GM18505 (cell line): ENCODE results near the gene IDH2.
"Not testable (repeated sequence)": the region's sequence is repeated elsewhere in the genome, so short reads cannot be mapped to it uniquely, and the experiment has no call there.

ENCODE experiments used
- ATAC-seq: cut with Tn5 transposase; IDR thresholded peaks from one replicate; pipeline ENCODE4 v1.9.1; 2021; ENCODE audit not compliant: unreplicated experiment
- POLR2A ChIP-seq: IDR thresholded peaks from 4 replicates; pipeline ENCODE4 v1.6.1; 2011; ENCODE audit warnings: borderline replicate concordance; ENCODE audit not compliant: insufficient read depth, insufficient read length; ENCODE audit errors: extremely low read depth

IDH2 gene

DNA sequence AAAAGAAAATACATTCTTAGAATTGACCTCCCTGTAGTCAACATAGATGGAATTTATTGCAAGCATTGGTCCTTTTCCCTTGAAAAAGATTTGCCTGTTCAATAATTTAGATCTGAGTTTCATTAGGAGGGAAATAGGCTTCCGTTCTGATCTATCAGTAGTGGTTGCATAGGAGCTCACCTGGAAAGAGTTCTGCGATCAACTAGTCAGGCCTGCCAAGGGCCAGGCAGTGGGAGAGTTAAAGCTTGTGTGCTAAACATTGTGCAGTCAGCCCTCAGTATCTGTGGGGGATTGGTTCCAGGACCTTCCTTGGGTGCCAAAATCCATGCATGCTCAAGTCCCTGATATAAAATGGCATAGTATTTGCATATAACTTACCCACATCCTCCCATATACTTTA, 29.6 kb upstream of the IDH2 start:
- TF ChIP-seq POLR2A, result no peak
- no peak for ATAC-seq

DNA sequence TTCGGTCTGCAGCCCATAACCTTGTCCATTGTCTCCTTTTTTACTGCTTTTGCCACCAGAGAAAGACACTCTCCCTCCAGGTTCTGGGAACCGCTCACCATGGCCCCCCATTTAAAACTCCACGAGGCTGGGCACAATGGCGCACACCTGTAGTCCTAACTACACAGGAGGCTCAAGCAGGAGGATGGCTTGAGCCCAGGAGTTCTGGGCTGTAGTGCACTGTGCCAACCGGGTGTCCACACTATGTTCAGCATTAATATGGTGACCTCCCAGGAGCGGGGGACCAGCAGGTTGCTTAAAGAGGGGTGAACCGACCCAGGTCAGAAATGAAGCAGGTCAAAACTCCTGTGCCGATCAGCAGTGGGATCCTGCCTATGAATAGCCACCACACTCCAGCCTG, 28.0 kb upstream of the IDH2 start:
- no peak for TF ChIP-seq POLR2A
- ATAC-seq, result no peak

DNA sequence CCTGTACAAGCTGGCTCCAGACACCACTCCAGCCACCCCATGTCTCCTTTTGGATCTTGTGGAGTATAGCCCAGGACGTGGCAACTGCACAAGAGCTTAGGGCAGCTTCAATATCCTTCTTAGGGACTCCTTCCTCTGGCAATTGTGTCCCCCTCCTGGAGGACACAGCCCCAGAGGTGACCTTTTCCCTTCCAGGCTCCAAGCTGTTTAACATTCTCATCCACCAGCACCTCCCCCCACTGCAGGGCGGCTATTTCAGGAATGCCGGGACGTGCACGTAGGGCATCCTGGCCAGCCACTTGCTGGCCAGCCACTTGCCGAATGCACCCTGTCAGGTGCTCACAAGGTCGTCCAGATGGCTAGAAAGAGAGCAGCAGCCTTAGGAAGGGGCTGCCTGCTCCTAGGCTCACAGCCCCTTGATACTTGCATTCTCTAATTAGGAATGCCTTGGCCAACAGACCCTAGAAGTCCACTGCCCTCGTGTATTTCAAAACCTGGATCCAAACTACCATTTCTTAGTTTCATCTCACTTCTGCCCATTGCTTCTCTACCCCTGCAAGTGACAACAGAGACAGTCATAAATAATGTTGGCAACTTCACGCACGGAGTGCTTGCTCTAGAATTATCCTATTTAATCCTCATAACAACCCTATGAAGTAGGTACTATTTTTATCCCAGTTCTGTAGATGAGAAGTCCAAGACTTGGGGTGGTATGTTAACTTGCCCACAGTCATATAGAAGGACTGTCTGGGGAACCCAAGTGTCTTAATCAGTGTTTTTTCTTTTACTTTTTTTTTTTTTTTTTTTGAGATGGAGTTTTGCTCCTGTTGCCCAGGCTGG, 24.5 kb upstream of the IDH2 start:
- no peak for ATAC-seq
- no peak for TF ChIP-seq POLR2A

DNA sequence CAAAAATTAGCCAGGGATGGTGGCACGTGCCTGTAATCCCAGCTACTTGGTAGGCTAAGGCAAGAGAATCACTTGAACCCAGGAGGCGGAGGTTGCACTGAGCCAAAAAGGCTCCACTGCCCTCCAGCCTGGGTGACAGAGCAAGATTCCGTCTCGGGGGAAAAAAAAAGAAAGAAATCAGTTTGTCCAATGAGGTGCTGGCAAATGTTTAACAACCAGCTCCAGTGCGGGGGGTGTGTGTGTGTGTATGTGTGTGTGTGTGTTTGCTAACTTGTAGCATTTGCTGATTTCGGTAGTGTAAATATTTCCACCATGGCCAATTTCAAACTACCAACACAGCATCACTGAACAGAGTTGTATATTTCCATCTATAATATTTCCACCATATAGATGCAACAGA, 23.8 kb upstream of the IDH2 start:
- TF ChIP-seq POLR2A, result no peak
- no peak for ATAC-seq

DNA sequence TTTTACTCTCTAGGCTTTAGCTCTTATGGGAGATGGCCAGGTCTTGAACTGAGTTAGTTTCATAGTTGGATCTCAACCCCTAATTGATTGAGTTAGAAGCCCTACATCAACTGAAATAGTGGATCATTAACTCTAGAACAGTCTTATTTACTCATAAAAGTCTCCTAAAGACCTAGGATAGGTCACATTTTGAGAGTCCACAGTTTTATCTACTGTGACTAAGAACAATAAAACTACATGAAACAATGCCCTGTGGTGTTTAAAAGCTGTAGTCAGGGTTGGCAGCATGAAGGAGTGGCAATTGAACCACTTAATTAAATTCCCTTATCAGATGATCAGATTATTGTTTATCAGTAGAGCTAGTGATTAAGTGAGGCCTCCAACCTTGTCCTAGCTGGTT, 22.2 kb upstream of the IDH2 start:
- no peak for TF ChIP-seq POLR2A
- ATAC-seq, result no peak

DNA sequence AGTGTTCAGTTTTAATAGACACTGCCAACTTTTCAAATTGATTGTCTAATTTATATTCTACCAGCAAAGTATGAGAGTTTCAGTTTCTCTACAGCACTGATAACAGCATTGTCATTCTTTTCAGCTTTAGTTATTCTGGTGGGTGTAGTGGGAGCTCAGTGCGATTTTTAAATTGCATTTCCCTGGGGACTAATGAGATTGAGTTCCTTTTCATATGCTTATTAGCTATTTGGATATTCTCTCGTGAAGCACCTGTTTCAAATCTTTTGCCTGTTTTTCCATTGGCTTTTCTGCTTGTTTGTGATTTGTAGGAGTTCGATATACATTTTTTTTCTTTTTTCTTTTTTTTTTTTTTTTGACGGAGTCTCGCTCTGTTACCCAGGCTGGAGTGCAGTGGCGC, 18.8 kb upstream of the IDH2 start:
- TF ChIP-seq POLR2A, result no peak
- ATAC-seq, result no peak

DNA sequence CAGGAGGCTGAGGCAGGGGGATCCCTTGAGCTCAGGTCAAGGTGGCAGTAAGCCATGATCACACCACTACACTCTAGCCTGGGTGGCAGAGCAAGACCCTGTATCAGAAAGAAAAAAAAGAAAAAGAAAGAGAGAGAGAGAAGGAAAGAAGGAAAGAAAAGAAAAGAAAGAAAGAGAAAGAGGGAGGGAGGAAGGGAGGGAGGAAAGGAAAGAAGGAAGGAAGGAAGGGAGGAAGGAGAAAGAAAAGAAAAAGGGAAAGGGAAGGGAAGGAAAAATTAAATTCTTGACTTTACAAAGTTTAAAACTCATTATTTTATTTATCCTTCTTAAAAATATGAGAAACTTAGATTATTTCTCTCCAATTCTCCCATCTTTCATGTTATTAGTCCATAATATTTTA, 17.1 kb upstream of the IDH2 start:
- no peak for TF ChIP-seq POLR2A
- ATAC-seq, result no peak

DNA sequence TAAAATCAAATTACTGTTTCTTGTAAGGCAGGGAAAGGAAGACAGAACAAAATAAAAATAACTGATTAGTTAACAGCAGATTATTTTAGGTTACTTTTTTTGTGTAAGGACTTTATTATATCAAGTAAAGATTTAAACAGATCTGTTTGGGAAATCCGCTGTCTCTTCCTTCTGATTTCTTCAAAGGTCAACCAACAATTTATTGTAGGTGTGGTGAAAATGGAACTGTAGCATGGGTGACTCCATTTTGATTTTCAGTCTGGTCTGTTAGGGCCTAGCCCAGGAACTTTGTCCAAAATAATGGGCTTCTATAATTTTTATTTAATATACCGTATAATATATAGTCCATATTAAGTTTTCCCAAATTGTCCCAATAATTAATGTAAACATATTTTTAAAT, 13.5 kb upstream of the IDH2 start:
- no peak for ATAC-seq
- no peak for TF ChIP-seq POLR2A

DNA sequence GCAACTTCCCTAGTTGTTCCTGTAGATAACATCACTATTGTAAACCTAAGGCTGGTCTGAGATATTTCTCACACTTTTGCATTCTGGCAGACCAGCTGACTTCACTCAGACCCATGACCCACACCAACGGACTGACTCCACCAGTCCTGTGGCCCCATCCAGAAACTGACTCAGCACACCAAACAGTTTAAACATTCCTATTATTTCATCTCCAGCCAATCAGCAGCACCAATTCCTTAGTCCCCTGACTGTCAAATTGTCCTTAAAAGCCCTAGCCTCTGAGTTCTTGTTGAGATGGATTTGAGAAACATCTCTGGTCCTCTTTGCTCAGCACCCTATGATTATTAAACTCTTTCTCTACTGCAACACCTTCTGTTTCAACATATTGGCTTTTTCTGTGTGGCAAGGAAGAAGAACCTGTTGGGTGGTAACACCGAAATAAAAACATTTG, 12.2 kb upstream of the IDH2 start:
- no peak for ATAC-seq
- TF ChIP-seq POLR2A, result no peak

- no peak for TF ChIP-seq POLR2A
- ATAC-seq, result no peak
These were observed 10.9 kb upstream of the IDH2 start for GRCh38 chr15:90113166-90113565.

DNA sequence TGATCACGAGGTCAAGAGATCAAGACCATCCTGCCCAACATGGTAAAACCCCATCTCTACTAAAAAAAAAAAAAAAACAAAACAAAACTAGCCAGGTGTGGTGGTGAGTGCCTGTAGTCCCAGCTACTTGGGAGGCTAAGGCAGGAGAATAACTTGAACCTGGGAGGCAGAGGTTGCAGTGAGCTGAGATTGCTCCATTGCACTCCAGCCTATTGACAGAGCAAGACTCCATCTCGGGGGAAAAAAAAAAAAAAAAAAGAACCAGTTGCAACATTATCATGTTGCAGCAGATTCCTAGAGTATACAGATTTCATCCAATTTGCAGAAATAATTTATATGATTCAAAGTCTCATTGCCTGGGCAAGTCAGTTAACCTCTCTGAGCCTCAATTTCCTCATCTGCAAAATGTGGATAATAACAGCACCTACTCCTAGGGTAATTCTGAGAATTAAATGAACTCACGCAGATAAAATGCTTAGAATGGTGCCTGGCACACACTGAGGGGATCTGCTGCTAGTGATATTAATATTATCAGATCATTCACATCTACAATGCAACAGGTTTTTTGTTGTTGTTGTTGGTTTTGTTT, 7.0 kb upstream of the IDH2 start:
- not testable (repeated sequence) for ATAC-seq

- not testable (repeated sequence) for ATAC-seq
These were observed 5.8 kb upstream of the IDH2 start for GRCh38 chr15:90108038-90108437.

DNA sequence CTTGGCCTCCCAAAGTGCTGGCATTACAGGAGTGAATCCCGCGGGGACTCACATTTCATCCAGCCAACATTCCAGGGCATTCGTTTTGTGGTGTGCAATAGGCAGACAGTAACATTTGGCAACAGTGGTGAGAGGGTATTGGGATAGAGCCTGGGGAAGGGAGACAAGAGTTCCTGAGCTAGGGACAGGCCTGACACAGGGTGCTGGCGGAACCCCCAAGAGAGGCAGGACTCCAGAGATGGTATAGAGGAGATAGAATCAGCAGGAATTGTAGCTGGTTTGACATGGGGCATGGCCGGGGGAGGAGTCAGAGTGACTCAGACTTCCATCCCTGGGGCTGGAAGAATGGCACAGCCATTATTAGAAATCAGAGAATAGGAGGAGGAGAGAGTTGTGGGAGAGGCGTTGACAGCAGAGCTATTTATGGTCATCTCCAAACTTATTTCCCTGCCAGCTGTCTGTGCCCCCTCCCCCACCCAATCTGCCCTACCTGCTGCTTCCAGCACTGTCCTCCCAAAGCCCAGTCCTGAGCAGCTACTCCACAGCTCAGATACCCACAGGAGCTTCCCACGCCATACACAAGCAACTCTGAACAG, 4.4 kb upstream of the IDH2 start:
- no peak for TF ChIP-seq POLR2A
- ATAC-seq, result no peak

DNA sequence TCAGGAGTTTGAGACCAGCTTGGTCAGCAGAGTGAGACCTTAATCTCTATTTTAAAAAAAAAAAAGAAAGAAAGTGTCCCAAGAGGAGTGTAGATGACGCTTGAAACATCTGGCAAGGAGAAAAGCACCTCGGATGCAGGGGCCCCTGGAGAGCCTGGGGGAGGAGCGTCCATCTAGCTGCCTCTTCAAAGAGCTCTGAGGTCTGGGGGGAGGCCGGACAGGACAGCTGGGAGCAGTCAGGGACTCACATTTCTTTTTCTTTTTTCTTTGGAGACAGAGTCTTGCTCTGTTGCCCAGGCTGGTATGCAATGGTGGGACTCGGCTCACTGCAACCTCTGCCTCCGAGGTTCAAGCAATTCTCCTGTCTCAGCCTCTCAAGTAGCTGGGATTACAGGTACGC, 3.3 kb upstream of the IDH2 start:
- ATAC-seq, result no peak
- TF ChIP-seq POLR2A, result no peak
